Activated CD4-positive, alpha-beta memory T cell treated with anti-CD3 and anti-CD28 coated beads, Interleukin-2, amount 10 ng/mL, durations not matched to agents 7 days and 5 days (primary cell): ENCODE results near the gene MAGEA4. TPM values are rescaled to one million over a fixed set of nuclear protein-coding genes. Genes with fewer than 3 reads are reported as not detected.

Experiments used
- CTCF ChIA-PET: fragments of 350-600 bp; sonication (Branson Sonifier 250); formaldehyde crosslinking; loops from one replicate; lab custom pipeline; 2021; ENCODE audit warnings: antibody characterized with exemption, inconsistent platforms; lab: Charles Lee
- POLR2A ChIA-PET: fragments of 350-600 bp; sonication (Branson Sonifier 250); formaldehyde crosslinking; loops from one replicate; lab custom pipeline; 2021; ENCODE audit warnings: antibody characterized with exemption; lab: Charles Lee
- DNase-seq: peaks from one replicate; pipeline ENCODE4 v3.0.0-alpha.2; 2020
- H3K27ac Mint-ChIP-seq: one replicate; pipeline ENCODE4 v1.8.0; 2021; ENCODE audit warnings: mild to moderate bottlenecking, mixed read lengths
- H3K27me3 Mint-ChIP-seq: one replicate; pipeline ENCODE4 v1.8.0; 2021; ENCODE audit warnings: mixed read lengths
- H3K36me3 Mint-ChIP-seq: one replicate; pipeline ENCODE4 v1.8.0; 2021; ENCODE audit warnings: low read depth, mixed read lengths
- H3K4me1 Mint-ChIP-seq: one replicate; pipeline ENCODE4 v1.8.0; 2021; ENCODE audit warnings: mixed read lengths
- H3K4me3 Mint-ChIP-seq: one replicate; pipeline ENCODE4 v1.8.0; 2021; ENCODE audit warnings: mild to moderate bottlenecking, mixed read lengths
- H3K9me3 Mint-ChIP-seq: one replicate; pipeline ENCODE4 v1.8.0; 2021; ENCODE audit warnings: mixed read lengths
- total RNA-seq, 2 experiments: library from RNA; stranded (reverse); gene quantifications; one replicate each; pipeline ENCODE4 v1.2.3, GENCODE V29; 2021

MAGEA4 gene
- total RNA-seq: not detected

GRCh38 chrX:151912780-151913179, at the start of gene MAGEA4:
MAGEA4 (plus strand) TSS chrX:151912889; CDS start chrX:151923665, 10,776 bp downstream.
- no peaks in the 10 kb centered on the region for H3K9me3 Mint-ChIP-seq
- H3K27me3 Mint-ChIP-seq: no peaks in the 10 kb centered on the region
- H3K36me3 Mint-ChIP-seq: no peaks in the 10 kb centered on the region
- DNase-seq: no peak
- ChIA-PET POLR2A (no interaction called here), CTCF (no interaction called here)
- no peak within 1 kb of the TSS for H3K27ac Mint-ChIP-seq
- H3K4me1 Mint-ChIP-seq: no peaks in the 10 kb centered on the region
- no peak within 1 kb of the TSS for H3K4me3 Mint-ChIP-seq

- no peak for DNase-seq
- CTCF ChIA-PET: no interaction called here
- H3K27ac Mint-ChIP-seq: no peak overlapping the region
- POLR2A ChIA-PET: no interaction called here
- no peaks in the 10 kb centered on the region for H3K4me1 Mint-ChIP-seq
- H3K4me3 Mint-ChIP-seq: no peak overlapping the region
- H3K36me3 Mint-ChIP-seq: no peaks in the 10 kb centered on the region
- H3K27me3 Mint-ChIP-seq: no peaks in the 10 kb centered on the region
- H3K9me3 Mint-ChIP-seq: no peaks in the 10 kb centered on the region
Observed at GRCh38 chrX:151870602-151871001, 42.1 kb upstream of the MAGEA4 start.

- Mint-ChIP-seq H3K9me3 (no peaks in the 10 kb centered on the region), H3K27me3 (no peaks in the 10 kb centered on the region), H3K4me3 (no peak overlapping the region), H3K4me1 (no peaks in the 10 kb centered on the region), H3K27ac (no peak overlapping the region), H3K36me3 (no peaks in the 10 kb centered on the region)
- ChIA-PET CTCF (no interaction called here), POLR2A (no interaction called here)
- no peak for DNase-seq
Observed at GRCh38 chrX:151871244-151871643, 41.4 kb upstream of the MAGEA4 start.

- ChIA-PET CTCF (no interaction called here), POLR2A (no interaction called here)
- no peaks in the 10 kb centered on the region for H3K9me3 Mint-ChIP-seq
- no peaks in the 10 kb centered on the region for H3K4me1 Mint-ChIP-seq
- H3K36me3 Mint-ChIP-seq: no peaks in the 10 kb centered on the region
- DNase-seq: no peak
- no peaks in the 10 kb centered on the region for H3K27me3 Mint-ChIP-seq
- H3K27ac Mint-ChIP-seq: no peak overlapping the region
- H3K4me3 Mint-ChIP-seq: no peak overlapping the region
Observed at GRCh38 chrX:151873096-151873495, 39.6 kb upstream of the MAGEA4 start.

- H3K27me3 Mint-ChIP-seq: no peaks in the 10 kb centered on the region
- no peaks in the 10 kb centered on the region for H3K4me1 Mint-ChIP-seq
- H3K9me3 Mint-ChIP-seq: no peaks in the 10 kb centered on the region
- ChIA-PET CTCF (no interaction called here), POLR2A (no interaction called here)
- H3K27ac Mint-ChIP-seq: no peak overlapping the region
- no peaks in the 10 kb centered on the region for H3K36me3 Mint-ChIP-seq
- no peak for DNase-seq
- no peak overlapping the region for H3K4me3 Mint-ChIP-seq
Observed at GRCh38 chrX:151875270-151876026, 37.2 kb upstream of the MAGEA4 start.

- ChIA-PET CTCF (no interaction called here), POLR2A (no interaction called here)
- H3K9me3 Mint-ChIP-seq: no peaks in the 10 kb centered on the region
Observed at GRCh38 chrX:151878574-151878973, 34.1 kb upstream of the MAGEA4 start.

GRCh38 chrX:151879856-151880255, 32.8 kb upstream of the MAGEA4 start:
- no peak for DNase-seq
- Mint-ChIP-seq H3K27me3 (no peaks in the 10 kb centered on the region), H3K36me3 (no peaks in the 10 kb centered on the region), H3K4me3 (no peak overlapping the region), H3K9me3 (no peaks in the 10 kb centered on the region), H3K4me1 (no peaks in the 10 kb centered on the region), H3K27ac (no peak overlapping the region)
- POLR2A ChIA-PET: no interaction called here
- CTCF ChIA-PET: no interaction called here

More at GRCh38 chrX:151878574-151878973, 34.1 kb upstream of the MAGEA4 start:
- Mint-ChIP-seq H3K27me3 (no peaks in the 10 kb centered on the region), H3K4me1 (no peaks in the 10 kb centered on the region), H3K36me3 (no peaks in the 10 kb centered on the region), H3K27ac (no peak overlapping the region), H3K4me3 (no peak overlapping the region)
- no peak for DNase-seq

- no peaks in the 10 kb centered on the region for H3K27me3 Mint-ChIP-seq
- POLR2A ChIA-PET: no interaction called here
- H3K27ac Mint-ChIP-seq: no peak overlapping the region
- H3K4me1 Mint-ChIP-seq: no peaks in the 10 kb centered on the region
- no peak for DNase-seq
- H3K4me3 Mint-ChIP-seq: no peak overlapping the region
- no peaks in the 10 kb centered on the region for H3K36me3 Mint-ChIP-seq
- H3K9me3 Mint-ChIP-seq: no peaks in the 10 kb centered on the region
- CTCF ChIA-PET: no interaction called here
Observed at GRCh38 chrX:151880895-151881294, 31.8 kb upstream of the MAGEA4 start.

GRCh38 chrX:151889421-151889820, 23.3 kb upstream of the MAGEA4 start:
- H3K27me3 Mint-ChIP-seq: no peaks in the 10 kb centered on the region
- no peaks in the 10 kb centered on the region for H3K9me3 Mint-ChIP-seq
- no peak overlapping the region for H3K27ac Mint-ChIP-seq
- CTCF ChIA-PET: no interaction called here
- no peak overlapping the region for H3K4me3 Mint-ChIP-seq
- POLR2A ChIA-PET: no interaction called here
- no peak for DNase-seq
- H3K4me1 Mint-ChIP-seq: no peaks in the 10 kb centered on the region
- no peaks in the 10 kb centered on the region for H3K36me3 Mint-ChIP-seq

GRCh38 chrX:151896734-151897474, 15.8 kb upstream of the MAGEA4 start:
- Mint-ChIP-seq H3K4me3 (no peak overlapping the region), H3K27ac (no peak overlapping the region), H3K36me3 (no peaks in the 10 kb centered on the region), H3K9me3 (no peaks in the 10 kb centered on the region), H3K4me1 (no peaks in the 10 kb centered on the region), H3K27me3 (no peaks in the 10 kb centered on the region)
- DNase-seq: no peak
- CTCF ChIA-PET: no interaction called here
- POLR2A ChIA-PET: no interaction called here

GRCh38 chrX:151899622-151900021, 13.1 kb upstream of the MAGEA4 start:
- POLR2A ChIA-PET: no interaction called here
- no peak overlapping the region for H3K27ac Mint-ChIP-seq

GRCh38 chrX:151901826-151902225, 10.9 kb upstream of the MAGEA4 start:
- Mint-ChIP-seq H3K4me1 (no peaks in the 10 kb centered on the region), H3K27ac (no peak overlapping the region), H3K4me3 (no peak overlapping the region), H3K27me3 (no peaks in the 10 kb centered on the region), H3K36me3 (no peaks in the 10 kb centered on the region), H3K9me3 (no peaks in the 10 kb centered on the region)
- POLR2A ChIA-PET: no interaction called here
- DNase-seq: no peak
- CTCF ChIA-PET: no interaction called here

More at GRCh38 chrX:151899622-151900021, 13.1 kb upstream of the MAGEA4 start:
- Mint-ChIP-seq H3K4me1 (no peaks in the 10 kb centered on the region), H3K9me3 (no peaks in the 10 kb centered on the region), H3K27me3 (no peaks in the 10 kb centered on the region), H3K36me3 (no peaks in the 10 kb centered on the region), H3K4me3 (no peak overlapping the region)
- CTCF ChIA-PET: no interaction called here
- no peak for DNase-seq

- H3K27ac Mint-ChIP-seq: no peak overlapping the region
- H3K9me3 Mint-ChIP-seq: no peaks in the 10 kb centered on the region
- H3K4me3 Mint-ChIP-seq: no peak overlapping the region
- CTCF ChIA-PET: no interaction called here
- no peaks in the 10 kb centered on the region for H3K4me1 Mint-ChIP-seq
- POLR2A ChIA-PET: no interaction called here
- DNase-seq: no peak
- H3K36me3 Mint-ChIP-seq: no peaks in the 10 kb centered on the region
- no peaks in the 10 kb centered on the region for H3K27me3 Mint-ChIP-seq
Observed at GRCh38 chrX:151902813-151903591, 9.7 kb upstream of the MAGEA4 start.
